ENCODE results near the gene CTNNA3. TPM values are rescaled to one million over a fixed set of nuclear protein-coding genes. Genes with fewer than 3 reads are reported as not detected.
A peak's percentile ranks its signal among the peaks of the same experiment; 100 is the strongest.

The CTNNA3 gene
- total and polyA plus RNA-seq, 2 of the 4 experiments (the other 2 are of a cell fraction) = 0.19 to 0.90 TPM

DNA sequence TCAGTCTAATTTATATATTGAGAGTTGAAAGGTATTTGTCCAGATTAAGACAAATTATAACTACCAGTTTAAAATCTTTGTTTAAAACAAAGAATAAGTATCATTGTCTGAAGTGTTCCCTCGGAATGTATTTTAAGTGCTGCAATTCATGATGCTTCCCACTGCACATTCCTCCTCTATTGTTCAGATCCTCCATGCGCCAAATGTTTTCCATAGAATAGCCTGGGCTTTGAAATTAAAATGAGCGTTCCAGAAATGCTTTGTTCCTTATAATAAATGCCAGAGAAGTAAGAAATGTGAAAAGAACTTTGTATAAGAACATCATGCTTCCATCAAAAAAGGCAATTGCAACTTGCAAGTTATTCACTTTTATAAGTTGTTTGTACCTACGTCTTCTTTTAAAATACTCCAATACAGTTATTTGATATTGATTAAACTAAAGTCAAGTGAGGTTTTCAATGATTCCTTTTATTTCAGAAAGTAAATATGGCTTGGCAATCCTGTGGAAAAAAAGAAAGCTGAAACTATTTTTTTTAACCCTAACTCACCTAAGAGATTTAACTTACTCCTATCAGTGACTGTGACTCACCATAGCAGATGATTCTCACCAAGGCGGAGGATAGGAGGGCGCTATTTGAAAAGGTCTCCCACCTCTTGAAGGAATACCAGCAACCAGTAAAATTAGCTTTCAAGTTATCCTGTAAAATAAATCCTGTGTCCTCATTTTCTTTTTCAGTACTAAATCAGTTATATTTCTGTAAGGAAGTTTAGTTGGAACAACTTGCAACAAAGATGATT, 85.8 kb downstream of the CTNNA3 start:
- H4K8ac ChIP-seq (ENCODE audit: low read depth in 2 of 2, low read length in 2 of 2) = no peak overlapping the region
- H3K23ac ChIP-seq (ENCODE audit: low read depth, low read length) = no peak overlapping the region
- no peak overlapping the region for H2BK15ac ChIP-seq (ENCODE audit: low read depth, low read length)
- ATAC-seq (ENCODE audit: low read depth) (no peak), DNase-seq (peak; percentile 46)
- no peaks in the 10 kb centered on the region for H3K9me3 ChIP-seq (ENCODE audit: control insufficient read depth, insufficient read depth, low read length)
- peaks cover 7% of the 10 kb centered on the region; the same call in 1 of the 2 replicates for H3K9me1 ChIP-seq (ENCODE audit: insufficient read depth, low read length)
- no peak overlapping the region; the same call in 1 of the 2 replicates for H4K91ac ChIP-seq (ENCODE audit: insufficient read depth, low read depth, low read length)
- intact Hi-C loops (cut with micrococcal nuclease) (no loop called here), dilution Hi-C loops (cut with HindIII; ENCODE audit: low sequenced_read_pairs, unreplicated experiment) (no loop called here), in situ Hi-C loops (cut with MboI; ENCODE audit: low sequenced_read_pairs) (no loop called here)
- no peak overlapping the region for H3K4me2 ChIP-seq (ENCODE audit: low read depth, low read length)
- H3K27me3 ChIP-seq (ENCODE audit: control insufficient read depth, insufficient read depth, low read length) = no peaks in the 10 kb centered on the region
- H3K36me3 ChIP-seq (ENCODE audit: control insufficient read depth, insufficient read depth, low read length) = no peaks in the 10 kb centered on the region
- no peak overlapping the region for H3K56ac ChIP-seq (ENCODE audit: extremely low read depth, insufficient read depth, low read length)
- no peak overlapping the region for H3K27ac ChIP-seq (ENCODE audit: insufficient read depth, low read length)
- peaks cover 15% of the 10 kb centered on the region for H3K4me1 ChIP-seq (ENCODE audit: control insufficient read depth, insufficient read depth, low read length)
- no peaks in the 10 kb centered on the region for H3K79me1 ChIP-seq (ENCODE audit: low read depth in 1 of 2, low read length in 2 of 2)
- CTCF ChIA-PET = no interaction called here
- no peak overlapping the region for H3K14ac ChIP-seq (replicated peaks; ENCODE audit: low read depth, low read length)
- no peak overlapping the region for H2AK9ac ChIP-seq (replicated peaks; ENCODE audit: low read depth, low read length, poor library complexity)
- no TSS peak for BruUV-seq (replicated peaks)
- H4K20me1 ChIP-seq (ENCODE audit: insufficient read depth, low read length) = no peaks in the 10 kb centered on the region
- no peak overlapping the region for H3K18ac ChIP-seq (ENCODE audit: low read depth, low read length)
- no peak overlapping the region for H4K5ac ChIP-seq (ENCODE audit: low read depth, low read length)
- H2BK5ac ChIP-seq (ENCODE audit: low read depth, low read length, poor library complexity, severe bottlenecking) = peak overlapping the region; percentile 61
- no peak for TF ChIP-seq NFE2L2 (IDR thresholded peaks at IDR 0.05; ENCODE audit: low read depth, low read length)
- TF ChIP-seq FOS (IDR thresholded peaks at IDR 0.05; ENCODE audit: low read depth, low read length) = no peak
- TF ChIP-seq CEBPB (IDR thresholded peaks at IDR 0.05; ENCODE audit: low read depth, low read length) = peak; percentile 15; the same call in 1 of the 2 replicates
- TF ChIP-seq MAFK (IDR thresholded peaks at IDR 0.05; ENCODE audit: low read depth, low read length) = no peak
- TF ChIP-seq, protein P1, sequence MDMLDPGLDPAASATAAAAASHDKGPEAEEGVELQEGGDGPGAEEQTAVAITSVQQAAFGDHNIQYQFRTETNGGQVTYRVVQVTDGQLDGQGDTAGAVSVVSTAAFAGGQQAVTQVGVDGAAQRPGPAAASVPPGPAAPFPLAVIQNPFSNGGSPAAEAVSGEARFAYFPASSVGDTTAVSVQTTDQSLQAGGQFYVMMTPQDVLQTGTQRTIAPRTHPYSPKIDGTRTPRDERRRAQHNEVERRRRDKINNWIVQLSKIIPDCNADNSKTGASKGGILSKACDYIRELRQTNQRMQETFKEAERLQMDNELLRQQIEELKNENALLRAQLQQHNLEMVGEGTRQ (IDR thresholded peaks at IDR 0.05; ENCODE audit: low read depth, low read length) = no peak
- no peak for TF ChIP-seq RAD21 (IDR thresholded peaks at IDR 0.05; ENCODE audit: low read length)
- no peak overlapping the region for H2AK5ac ChIP-seq (ENCODE audit: low read depth, low read length)
- peak overlapping the region; percentile 68 for H2BK120ac ChIP-seq (ENCODE audit: low read depth, low read length)
- 0 out of 2 replicates have a peak overlapping the region, but pooled peaks have one; percentile 45 for H3K4ac ChIP-seq (ENCODE audit: low read depth, low read length)
- no peak overlapping the region for H2AFZ ChIP-seq (replicated peaks; ENCODE audit: low read length, poor library complexity)
- no peak overlapping the region for H3K9ac ChIP-seq (ENCODE audit: low read depth, low read length)
- POLR2A ChIA-PET (ENCODE audit: unreplicated experiment) = no interaction called here
- H3K4me3 ChIP-seq (ENCODE audit: insufficient read depth, low read depth, low read length) = no peak overlapping the region
- H2BK20ac ChIP-seq (ENCODE audit: low read depth, low read length) = no peak overlapping the region; the same call in 1 of the 2 replicates
- no CpG with 5 or more reads among the region's 6 CpGs for WGBS, 2 experiments (ENCODE audit: extremely low coverage in 2 of 2, insufficient read length in 1 of 2)
